GM12872 (cell line): ENCODE measurements around the gene MTA3.
A peak's percentile ranks its signal among the peaks of the same experiment; 100 is the strongest.

Experiments
- CTCF ChIP-seq: IDR thresholded peaks from 3 replicates; pipeline ENCODE4 v1.5.1; 2011; ENCODE audit warnings: low read depth, mild to moderate bottlenecking, low read length, moderate library complexity; ENCODE audit not compliant: insufficient read depth

The MTA3 gene

GRCh38 chr2:42663106-42663780, 94.8 kb downstream of the MTA3 start:
- peak; percentile 99 for TF ChIP-seq CTCF

GRCh38 chr2:42663828-42664227, 95.4 kb downstream of the MTA3 start:
- TF ChIP-seq CTCF: no peak

GRCh38 chr2:42673989-42674579, 105.7 kb downstream of the MTA3 start:
- no peak for TF ChIP-seq CTCF

GRCh38 chr2:42675815-42676214, 107.4 kb downstream of the MTA3 start:
- no peak for TF ChIP-seq CTCF

- no peak for TF ChIP-seq CTCF
These were observed 116.9 kb downstream of the MTA3 start for GRCh38 chr2:42685303-42685702.

GRCh38 chr2:42693013-42693615, 124.7 kb downstream of the MTA3 start:
- no peak for TF ChIP-seq CTCF

- TF ChIP-seq CTCF: no peak
These were observed 125.5 kb downstream of the MTA3 start for GRCh38 chr2:42693688-42694479.
